A673 (cell line): ENCODE data around the gene CD69. TPM values are rescaled to one million over a fixed set of nuclear protein-coding genes. Genes with fewer than 3 reads are reported as not detected.

Experiments
- BruUV-seq: library from RNA; stranded (reverse); fragments of 400-500 nt; replicated peaks from 2 replicates; lab custom pipeline; 2021; lab: Mats Ljungman, UMichigan
- CTCF ChIA-PET: fragments of 300-600 bp; sonication (Branson Sonifier 250); formaldehyde crosslinking; loops from one replicate; lab custom pipeline; 2022; ENCODE audit warnings: antibody characterized with exemption; lab: Charles Lee
- POLR2A ChIA-PET: fragments of 300-600 bp; sonication (Branson Sonifier 250); formaldehyde crosslinking; loops from one replicate; lab custom pipeline; 2022; ENCODE audit warnings: antibody characterized with exemption; ENCODE audit not compliant: low non-redundant PET; lab: Charles Lee
- DNase-seq: peaks from one replicate; pipeline ENCODE4 v3.0.0-alpha.2; 2015; ENCODE audit warnings: low spot score
- H3K27ac ChIP-seq: fragments of 200-600 bp; sonication (generic); 2 replicates; pipeline ENCODE4 v1.5.1; 2016; ENCODE audit warnings: mixed run types, low read depth, mild to moderate bottlenecking, mixed read lengths, antibody characterized with exemption, low read length; ENCODE audit not compliant: poor library complexity, severe bottlenecking
- H3K27me3 ChIP-seq: fragments of 200-600 bp; sonication (generic); replicated peaks from 2 replicates; pipeline ENCODE4 v1.6.1; 2017; ENCODE audit warnings: mixed run types, low read depth, mild to moderate bottlenecking, mixed read lengths, antibody characterized with exemption, low read length; ENCODE audit not compliant: insufficient read depth, poor library complexity
- H3K36me3 ChIP-seq: fragments of 200-600 bp; sonication (generic); 2 replicates; pipeline ENCODE4 v1.6.1; 2016; ENCODE audit warnings: mixed run types, mild to moderate bottlenecking, mixed read lengths, antibody characterized with exemption, low read length; ENCODE audit not compliant: insufficient read depth, poor library complexity, severe bottlenecking
- H3K4me1 ChIP-seq: fragments of 200-600 bp; sonication (generic); 2 replicates; pipeline ENCODE4 v1.6.1; 2017; ENCODE audit warnings: mixed run types, mild to moderate bottlenecking, mixed read lengths, antibody characterized with exemption, low read length; ENCODE audit not compliant: insufficient read depth, poor library complexity, severe bottlenecking
- H3K4me3 ChIP-seq: fragments of 200-600 bp; sonication (generic); 2 replicates; pipeline ENCODE4 v1.5.1; 2016; ENCODE audit warnings: low read depth, mixed run types, mild to moderate bottlenecking, mixed read lengths, low read length; ENCODE audit not compliant: poor library complexity, severe bottlenecking
- H3K9me3 ChIP-seq: fragments of 200-600 bp; sonication (generic); 2 replicates; pipeline ENCODE4 v1.6.1; 2016; ENCODE audit warnings: mixed run types, low read depth, mild to moderate bottlenecking, mixed read lengths, antibody characterized with exemption, low read length; ENCODE audit not compliant: poor library complexity, severe bottlenecking
- EZH2 ChIP-seq: fragments of 200-600 bp; sonication (generic); IDR thresholded peaks from 2 replicates; pipeline ENCODE4 v1.6.1; 2017; ENCODE audit warnings: borderline replicate concordance, low read depth, mild to moderate bottlenecking, mixed read lengths, antibody characterized with exemption, low read length; ENCODE audit not compliant: poor library complexity, severe bottlenecking
- intact Hi-C: fragments of 100-400 bp; cut with micrococcal nuclease; formaldehyde crosslinking; loops from one replicate; pipeline ENCODE4 v1.10.0; 2022; ENCODE audit not compliant: unreplicated experiment
- total RNA-seq: library from RNA; stranded (reverse); gene quantifications from 2 replicates; pipeline ENCODE4 v1.2.3, GENCODE V29; 2021
- TF ChIP-seq, protein P1 (sequence below): fragments of 300-800, 200-600 bp; sonication (generic); conservative IDR thresholded peaks from 2 replicates; pipeline ENCODE4 v1.5.1; 2017; ENCODE audit warnings: low read depth, mild to moderate bottlenecking, antibody characterized with exemption, low read length, moderate library complexity, mixed read lengths

Gene CD69
- total RNA-seq, 1 experiment from 2014 or later = not detected

DNA sequence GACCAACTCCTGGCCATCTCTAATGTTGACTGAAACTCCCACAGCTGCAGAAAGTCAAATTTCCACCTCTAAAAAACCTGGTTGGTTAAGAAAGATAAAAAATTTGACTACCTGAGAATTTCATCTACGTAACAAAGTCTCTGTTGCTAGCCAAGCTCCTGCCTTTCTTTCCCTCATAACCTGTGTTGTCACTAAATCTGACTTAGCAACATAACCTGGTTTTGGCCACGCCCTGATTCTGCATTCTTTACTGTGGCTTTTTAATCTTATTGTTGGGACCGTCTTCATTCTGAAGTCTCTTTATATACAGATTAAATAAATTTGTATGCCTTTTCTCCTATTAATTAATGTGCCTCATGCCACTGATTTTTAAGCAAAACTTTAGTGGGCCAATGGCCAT lies 16.1 kb upstream of the CD69 start:
- no peak overlapping the region for H3K27ac ChIP-seq
- no peaks in the 10 kb centered on the region for H3K36me3 ChIP-seq
- POLR2A ChIA-PET = no interaction called here
- no peak for DNase-seq
- TF ChIP-seq, protein P1, sequence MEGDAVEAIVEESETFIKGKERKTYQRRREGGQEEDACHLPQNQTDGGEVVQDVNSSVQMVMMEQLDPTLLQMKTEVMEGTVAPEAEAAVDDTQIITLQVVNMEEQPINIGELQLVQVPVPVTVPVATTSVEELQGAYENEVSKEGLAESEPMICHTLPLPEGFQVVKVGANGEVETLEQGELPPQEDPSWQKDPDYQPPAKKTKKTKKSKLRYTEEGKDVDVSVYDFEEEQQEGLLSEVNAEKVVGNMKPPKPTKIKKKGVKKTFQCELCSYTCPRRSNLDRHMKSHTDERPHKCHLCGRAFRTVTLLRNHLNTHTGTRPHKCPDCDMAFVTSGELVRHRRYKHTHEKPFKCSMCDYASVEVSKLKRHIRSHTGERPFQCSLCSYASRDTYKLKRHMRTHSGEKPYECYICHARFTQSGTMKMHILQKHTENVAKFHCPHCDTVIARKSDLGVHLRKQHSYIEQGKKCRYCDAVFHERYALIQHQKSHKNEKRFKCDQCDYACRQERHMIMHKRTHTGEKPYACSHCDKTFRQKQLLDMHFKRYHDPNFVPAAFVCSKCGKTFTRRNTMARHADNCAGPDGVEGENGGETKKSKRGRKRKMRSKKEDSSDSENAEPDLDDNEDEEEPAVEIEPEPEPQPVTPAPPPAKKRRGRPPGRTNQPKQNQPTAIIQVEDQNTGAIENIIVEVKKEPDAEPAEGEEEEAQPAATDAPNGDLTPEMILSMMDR = no peak
- TF ChIP-seq EZH2 = no peak
- no peaks in the 10 kb centered on the region for H3K27me3 ChIP-seq
- H3K4me3 ChIP-seq = no peak overlapping the region
- no TSS peak for BruUV-seq
- CTCF ChIA-PET = no interaction called here
- H3K4me1 ChIP-seq = no peaks in the 10 kb centered on the region
- intact Hi-C loops = no loop called here
- no peaks in the 10 kb centered on the region for H3K9me3 ChIP-seq

DNA sequence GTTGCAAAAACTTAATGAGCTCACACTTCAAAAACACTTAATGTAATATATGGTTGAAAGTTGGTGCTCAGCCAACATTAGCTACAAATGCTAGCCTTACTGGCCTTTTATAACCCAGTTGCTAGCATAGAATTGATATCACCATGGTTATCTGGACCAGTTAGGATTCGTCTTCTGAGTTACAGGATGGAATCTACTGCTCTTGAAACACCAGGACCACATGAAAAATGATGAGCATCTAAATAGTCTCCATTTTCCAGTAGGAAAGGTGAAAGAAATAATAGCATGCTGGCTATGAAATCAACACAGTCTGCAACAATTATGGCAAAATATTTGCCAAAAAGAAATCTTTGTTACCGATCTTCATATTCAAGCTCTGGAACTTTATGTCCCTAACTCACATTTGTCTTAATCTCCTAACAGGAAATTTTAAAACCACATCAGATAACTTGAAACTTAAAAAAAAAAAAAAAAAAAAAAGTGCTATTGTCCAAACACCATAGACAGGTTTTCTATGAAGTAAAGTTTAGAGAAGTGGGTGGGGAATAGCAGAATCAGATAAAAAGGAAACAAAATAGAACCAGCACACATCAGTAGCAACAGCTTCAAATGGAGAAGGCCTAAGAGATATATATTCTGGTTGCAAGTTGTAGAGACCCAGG lies 12.6 kb upstream of the CD69 start:
- no peak overlapping the region for H3K4me3 ChIP-seq
- CTCF ChIA-PET = no interaction called here
- intact Hi-C loops = no loop called here
- POLR2A ChIA-PET = no interaction called here
- TF ChIP-seq, protein P1 = no peak
- no peak for TF ChIP-seq EZH2
- no peak for DNase-seq
- H3K27me3 ChIP-seq = no peaks in the 10 kb centered on the region
- H3K27ac ChIP-seq = no peak overlapping the region
- H3K4me1 ChIP-seq = no peaks in the 10 kb centered on the region
- H3K9me3 ChIP-seq = no peaks in the 10 kb centered on the region
- no TSS peak for BruUV-seq
- H3K36me3 ChIP-seq = no peaks in the 10 kb centered on the region

DNA sequence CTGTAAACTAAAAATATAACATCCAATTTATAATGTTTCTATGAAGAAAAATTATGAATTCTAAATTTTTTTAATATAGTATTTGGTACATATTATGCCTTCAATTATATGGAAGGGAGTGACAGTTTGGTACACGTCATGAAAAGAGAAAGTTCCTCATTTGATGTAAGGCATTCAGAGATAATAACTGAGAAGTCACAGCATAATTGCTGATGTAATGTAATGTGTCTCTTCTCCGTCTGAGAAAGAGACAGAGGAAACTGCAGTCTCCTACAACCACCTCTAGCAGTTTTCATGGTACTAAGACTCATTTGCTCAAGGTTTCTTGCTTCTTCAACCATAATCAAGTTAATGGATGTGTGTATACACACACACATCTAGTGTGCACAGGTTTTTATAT lies 2.3 kb upstream of the CD69 start:
- no TSS peak for BruUV-seq
- peaks cover 9% of the 10 kb centered on the region for H3K4me1 ChIP-seq
- no peaks in the 10 kb centered on the region for H3K9me3 ChIP-seq
- intact Hi-C loops = no loop called here
- POLR2A ChIA-PET = interaction anchor here (0.6 kb wide), 1 partner anchor 1065 kb away, joined by 4 read pairs; the partner anchor contains the start of gene RIMKLB
- CTCF ChIA-PET = no interaction called here
- DNase-seq = no peak
- H3K36me3 ChIP-seq = no peaks in the 10 kb centered on the region
- no peak overlapping the region for H3K27ac ChIP-seq
- H3K27me3 ChIP-seq = no peaks in the 10 kb centered on the region
- TF ChIP-seq, protein P1 = no peak
- TF ChIP-seq EZH2 = no peak
- H3K4me3 ChIP-seq = no peak overlapping the region
